Keratinocyte (primary cell): ENCODE results near the gene CDKAL1.
A peak's percentile ranks its signal among the peaks of the same experiment; 100 is the strongest.

Experiments used
- EZH2 ChIP-seq: IDR thresholded peaks from one replicate; pipeline ENCODE4 v1.6.1; 2012; ENCODE audit warnings: inconsistent platforms, mild to moderate bottlenecking, low read length, moderate library complexity
- TF ChIP-seq, protein P1 (sequence below), 3 experiments: IDR thresholded peaks in 1 of 3; conservative IDR thresholded peaks in 1 of 3; optimal IDR thresholded peaks in 1 of 3; 2 replicates in 2 of 3; 3 replicates in 1 of 3; pipeline versions ENCODE3 to v1.5.1; 2011; ENCODE audit warnings: low read length in 3 of 3, mild to moderate bottlenecking in 3 of 3, moderate library complexity in 2 of 3, control low read depth in 1 of 3, inconsistent platforms in 1 of 3; ENCODE audit not compliant: insufficient read depth in 2 of 3; ENCODE audit errors: extremely low read depth in 1 of 3

GRCh38 chr6:21019614-21020013 lies 485.4 kb downstream of the CDKAL1 start:
- no peak for TF ChIP-seq EZH2
- TF ChIP-seq, protein P1, sequence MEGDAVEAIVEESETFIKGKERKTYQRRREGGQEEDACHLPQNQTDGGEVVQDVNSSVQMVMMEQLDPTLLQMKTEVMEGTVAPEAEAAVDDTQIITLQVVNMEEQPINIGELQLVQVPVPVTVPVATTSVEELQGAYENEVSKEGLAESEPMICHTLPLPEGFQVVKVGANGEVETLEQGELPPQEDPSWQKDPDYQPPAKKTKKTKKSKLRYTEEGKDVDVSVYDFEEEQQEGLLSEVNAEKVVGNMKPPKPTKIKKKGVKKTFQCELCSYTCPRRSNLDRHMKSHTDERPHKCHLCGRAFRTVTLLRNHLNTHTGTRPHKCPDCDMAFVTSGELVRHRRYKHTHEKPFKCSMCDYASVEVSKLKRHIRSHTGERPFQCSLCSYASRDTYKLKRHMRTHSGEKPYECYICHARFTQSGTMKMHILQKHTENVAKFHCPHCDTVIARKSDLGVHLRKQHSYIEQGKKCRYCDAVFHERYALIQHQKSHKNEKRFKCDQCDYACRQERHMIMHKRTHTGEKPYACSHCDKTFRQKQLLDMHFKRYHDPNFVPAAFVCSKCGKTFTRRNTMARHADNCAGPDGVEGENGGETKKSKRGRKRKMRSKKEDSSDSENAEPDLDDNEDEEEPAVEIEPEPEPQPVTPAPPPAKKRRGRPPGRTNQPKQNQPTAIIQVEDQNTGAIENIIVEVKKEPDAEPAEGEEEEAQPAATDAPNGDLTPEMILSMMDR (optimal IDR thresholded peaks at IDR 0.05 in 1 of 3, IDR thresholded peaks at IDR 0.05 in 1 of 3, conservative IDR thresholded peaks at IDR 0.05 in 1 of 3; ENCODE audit: extremely low read depth in 1 of 3, insufficient read depth in 2 of 3, low read length in 3 of 3): peak in 2 of 3 experiments; percentile 12 to 28
